ENCODE measurements around the gene UPK3A.

Gene UPK3A

DNA sequence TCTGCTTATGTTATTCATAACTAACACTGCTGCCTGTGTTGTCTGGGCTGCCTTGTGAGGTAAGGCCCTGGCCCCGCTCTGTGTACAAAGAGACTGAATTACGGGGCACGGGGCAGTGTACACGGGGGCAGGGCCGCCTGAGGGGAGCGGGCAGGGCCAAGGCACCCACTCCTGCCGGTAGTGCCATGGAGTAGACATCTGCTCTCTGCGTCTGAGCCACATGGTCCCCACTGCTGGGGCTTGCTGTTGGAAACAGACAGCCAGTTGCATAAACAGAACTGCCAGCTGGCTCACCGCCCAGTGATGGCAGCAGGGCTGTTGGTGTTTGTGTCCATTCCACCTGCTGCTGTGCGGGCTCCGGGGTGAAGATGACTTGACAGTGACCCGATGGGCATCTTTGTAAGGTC, 44.8 kb downstream of the UPK3A start:
- Histone ChIP-seq H3K27ac (ENCODE audit: insufficient read depth, low read depth, low read length, poor library complexity, severe bottlenecking) (no peak overlapping the region), H3K9me3 (ENCODE audit: control insufficient read depth, low read length) (no peaks in the 10 kb centered on the region), H3K4me1 (ENCODE audit: control insufficient read depth, insufficient read depth, low read length) (no peaks in the 10 kb centered on the region), H3K27me3 (ENCODE audit: control insufficient read depth, insufficient read depth, low read length, poor library complexity, severe bottlenecking) (no peaks in the 10 kb centered on the region), H3K4me3 (ENCODE audit: insufficient read depth, low read depth, low read length) (no peak overlapping the region), H3K36me3 (ENCODE audit: control insufficient read depth, insufficient read depth, low read length) (peaks cover 16% of the 10 kb centered on the region)
- 94 to 96% methylated on average over 12 of the region's 12 CpGs for WGBS, 2 experiments

DNA sequence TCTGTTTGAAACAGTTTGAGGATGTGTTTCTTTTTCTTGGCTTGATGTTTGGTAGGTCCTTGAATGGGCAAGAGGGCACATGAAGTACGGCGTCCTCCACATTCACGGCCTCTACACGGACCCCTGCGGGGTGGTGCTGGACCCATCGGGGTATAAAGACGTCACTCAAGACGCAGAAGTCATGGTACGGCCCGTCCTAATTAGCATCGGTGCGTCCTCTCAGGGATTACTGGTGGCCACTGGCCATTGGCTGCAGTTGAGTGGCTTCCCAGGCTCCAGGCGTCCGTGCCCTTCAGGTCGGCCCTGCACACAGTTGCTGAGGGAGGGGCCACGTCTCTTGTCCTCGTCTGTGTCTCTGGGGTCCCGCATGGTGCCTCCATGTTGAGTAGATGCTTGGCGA, 45.8 kb downstream of the UPK3A start:
- H3K4me3 ChIP-seq (ENCODE audit: insufficient read depth, low read depth, low read length): no peak overlapping the region
- H3K9me3 ChIP-seq (ENCODE audit: control insufficient read depth, low read length): no peaks in the 10 kb centered on the region
- no peaks in the 10 kb centered on the region for H3K4me1 ChIP-seq (ENCODE audit: control insufficient read depth, insufficient read depth, low read length)
- peaks cover 12% of the 10 kb centered on the region for H3K36me3 ChIP-seq (ENCODE audit: control insufficient read depth, insufficient read depth, low read length)
- no peaks in the 10 kb centered on the region for H3K27me3 ChIP-seq (ENCODE audit: control insufficient read depth, insufficient read depth, low read length, poor library complexity, severe bottlenecking)
- WGBS, 2 experiments: 95% methylated on average over 19 of the region's 19 CpGs
- no peak overlapping the region for H3K27ac ChIP-seq (ENCODE audit: insufficient read depth, low read depth, low read length, poor library complexity, severe bottlenecking)

DNA sequence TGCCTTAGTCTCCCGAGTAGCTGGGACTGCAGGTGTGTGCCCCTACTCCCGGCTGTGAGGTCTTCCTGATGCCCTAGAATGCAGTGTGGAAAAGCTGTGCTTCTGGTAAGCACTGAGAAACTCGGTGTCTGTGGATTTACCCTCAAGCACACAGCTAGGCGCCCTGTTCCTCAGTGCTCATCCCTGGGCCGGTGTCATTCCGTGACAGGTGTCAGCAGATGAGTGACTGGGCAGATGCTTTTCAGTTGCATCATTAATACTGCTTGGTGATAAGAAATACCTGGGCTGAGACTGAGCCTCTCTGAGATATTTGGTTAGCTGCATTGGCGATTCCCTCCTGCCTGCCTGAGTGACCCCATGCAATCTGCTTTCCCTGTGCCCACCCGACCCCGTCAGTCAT, 46.7 kb downstream of the UPK3A start:
- H3K27me3 ChIP-seq (ENCODE audit: control insufficient read depth, insufficient read depth, low read length, poor library complexity, severe bottlenecking): no peaks in the 10 kb centered on the region
- H3K36me3 ChIP-seq (ENCODE audit: control insufficient read depth, insufficient read depth, low read length): peaks cover 12% of the 10 kb centered on the region
- H3K4me1 ChIP-seq (ENCODE audit: control insufficient read depth, insufficient read depth, low read length): no peaks in the 10 kb centered on the region
- H3K27ac ChIP-seq (ENCODE audit: insufficient read depth, low read depth, low read length, poor library complexity, severe bottlenecking): no peak overlapping the region
- H3K4me3 ChIP-seq (ENCODE audit: insufficient read depth, low read depth, low read length): no peak overlapping the region
- no peaks in the 10 kb centered on the region for H3K9me3 ChIP-seq (ENCODE audit: control insufficient read depth, low read length)
- WGBS, 2 experiments: 94 to 97% methylated on average over 9 of the region's 9 CpGs

DNA sequence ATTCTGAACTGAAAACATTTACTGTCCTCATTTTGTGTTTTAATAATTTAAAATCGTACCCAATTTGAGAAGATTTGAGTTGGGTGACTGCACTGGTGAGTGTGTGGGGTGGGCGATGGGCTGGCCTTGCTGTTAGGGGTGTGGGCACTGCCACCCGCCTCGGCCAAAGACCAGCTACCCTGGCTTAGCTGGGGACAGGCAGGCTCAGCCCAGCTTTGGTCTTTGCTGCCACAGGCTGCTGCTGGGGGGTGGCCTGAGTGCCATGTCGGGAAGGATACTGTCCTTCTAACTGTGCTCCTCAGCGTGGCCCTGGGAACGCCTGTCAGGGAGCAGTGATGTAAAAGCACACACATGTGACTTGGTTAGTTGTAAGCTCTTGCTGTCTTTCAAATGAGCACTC, 47.3 kb downstream of the UPK3A start:
- Histone ChIP-seq H3K9me3 (ENCODE audit: control insufficient read depth, low read length) (no peaks in the 10 kb centered on the region), H3K4me3 (ENCODE audit: insufficient read depth, low read depth, low read length) (no peak overlapping the region), H3K4me1 (ENCODE audit: control insufficient read depth, insufficient read depth, low read length) (no peaks in the 10 kb centered on the region), H3K27me3 (ENCODE audit: control insufficient read depth, insufficient read depth, low read length, poor library complexity, severe bottlenecking) (no peaks in the 10 kb centered on the region), H3K27ac (ENCODE audit: insufficient read depth, low read depth, low read length, poor library complexity, severe bottlenecking) (no peak overlapping the region), H3K36me3 (ENCODE audit: control insufficient read depth, insufficient read depth, low read length) (peaks cover 12% of the 10 kb centered on the region)
- 94 to 96% methylated on average over 7 of the region's 7 CpGs for WGBS, 2 experiments

DNA sequence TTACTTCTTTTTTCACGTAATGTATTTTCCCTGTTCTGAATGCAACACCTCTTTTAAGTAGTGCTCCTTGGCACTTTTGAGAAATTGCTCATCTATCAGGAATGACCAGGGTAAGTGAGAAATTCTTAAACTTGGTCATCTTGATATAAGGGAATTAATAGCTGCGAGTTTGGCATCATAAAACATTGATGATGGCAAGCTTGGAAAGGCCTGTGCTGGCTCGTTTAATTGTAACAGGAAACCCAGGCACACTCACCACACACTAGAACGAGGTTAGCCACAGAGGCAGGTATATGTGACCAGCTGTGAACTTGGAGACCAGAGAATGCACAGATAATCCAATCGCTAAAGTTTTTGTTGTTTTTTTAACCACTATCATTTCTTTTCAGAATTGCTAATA, 49.3 kb downstream of the UPK3A start:
- H3K4me3 ChIP-seq (ENCODE audit: insufficient read depth, low read depth, low read length): no peak overlapping the region
- whole genome bisulfite sequencing, 2 experiments: 93% methylated on average over 4 to 5 of the region's 5 CpGs
- no peak overlapping the region for H3K27ac ChIP-seq (ENCODE audit: insufficient read depth, low read depth, low read length, poor library complexity, severe bottlenecking)
- no peaks in the 10 kb centered on the region for H3K9me3 ChIP-seq (ENCODE audit: control insufficient read depth, low read length)
- no peaks in the 10 kb centered on the region for H3K27me3 ChIP-seq (ENCODE audit: control insufficient read depth, insufficient read depth, low read length, poor library complexity, severe bottlenecking)
- peaks cover 6% of the 10 kb centered on the region for H3K36me3 ChIP-seq (ENCODE audit: control insufficient read depth, insufficient read depth, low read length)
- no peaks in the 10 kb centered on the region for H3K4me1 ChIP-seq (ENCODE audit: control insufficient read depth, insufficient read depth, low read length)

DNA sequence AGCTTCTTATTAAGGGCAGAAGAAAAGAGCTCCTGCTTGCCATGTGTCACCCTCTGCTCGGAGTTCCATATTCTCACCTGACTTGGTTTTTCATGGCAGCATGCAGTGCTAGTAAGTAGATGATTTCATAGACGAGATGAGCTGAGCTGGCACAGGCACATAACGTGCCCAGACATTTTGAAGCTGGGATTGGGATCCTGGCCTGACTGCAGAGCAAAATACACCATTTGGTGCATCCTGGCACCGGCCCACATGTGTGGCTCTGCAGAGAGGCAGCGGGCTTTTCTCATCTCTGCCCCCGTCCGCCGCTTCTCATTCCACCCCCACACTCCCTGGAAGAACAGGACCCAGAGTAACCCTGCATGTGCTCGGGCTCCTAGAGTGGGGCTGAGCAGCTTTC, 49.8 kb downstream of the UPK3A start:
- H3K27me3 ChIP-seq (ENCODE audit: control insufficient read depth, insufficient read depth, low read length, poor library complexity, severe bottlenecking): no peaks in the 10 kb centered on the region
- H3K9me3 ChIP-seq (ENCODE audit: control insufficient read depth, low read length): no peaks in the 10 kb centered on the region
- H3K4me3 ChIP-seq (ENCODE audit: insufficient read depth, low read depth, low read length): no peak overlapping the region
- WGBS, 2 experiments: 94 to 95% methylated on average over 9 of the region's 9 CpGs
- no peaks in the 10 kb centered on the region for H3K4me1 ChIP-seq (ENCODE audit: control insufficient read depth, insufficient read depth, low read length)
- peaks cover 6% of the 10 kb centered on the region for H3K36me3 ChIP-seq (ENCODE audit: control insufficient read depth, insufficient read depth, low read length)
- H3K27ac ChIP-seq (ENCODE audit: insufficient read depth, low read depth, low read length, poor library complexity, severe bottlenecking): no peak overlapping the region

DNA sequence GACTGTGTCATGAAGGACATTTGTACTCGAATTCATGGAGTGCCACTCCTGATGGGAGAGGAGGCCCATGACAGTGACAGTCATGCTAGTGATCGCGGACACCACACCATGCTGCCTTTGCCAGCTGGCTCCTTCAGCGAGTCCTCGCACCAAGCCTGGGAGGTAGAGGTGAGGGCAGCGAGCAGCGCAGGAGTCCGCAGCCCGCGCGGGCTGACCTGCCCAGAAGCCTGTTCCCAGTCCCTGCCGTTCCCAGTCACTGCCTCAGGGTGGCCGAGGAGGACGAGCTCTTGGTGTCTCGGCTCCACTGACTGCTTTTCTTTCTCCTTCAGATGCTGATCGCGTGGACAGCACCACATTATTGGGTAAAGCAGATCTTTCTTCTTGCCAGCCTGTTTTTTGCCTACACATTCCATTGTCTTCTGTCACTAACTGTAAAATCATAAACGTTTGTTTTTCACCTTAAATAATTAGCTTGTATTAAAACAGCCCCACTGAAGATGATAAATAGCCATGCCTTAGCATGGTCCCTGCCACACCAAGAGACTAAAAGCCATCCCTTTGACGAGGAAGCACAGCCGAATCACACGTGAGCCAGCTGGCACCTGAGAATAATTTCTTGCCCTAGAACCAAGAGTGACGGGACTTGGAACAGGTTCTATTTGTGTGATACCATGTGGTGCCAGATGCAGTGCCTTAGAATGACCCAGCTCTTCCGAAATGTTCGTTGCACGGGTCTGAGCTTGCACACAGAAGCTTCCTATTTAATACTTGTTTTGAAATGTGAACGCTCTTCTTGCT, 50.5 kb downstream of the UPK3A start:
- Histone ChIP-seq H3K4me1 (ENCODE audit: control insufficient read depth, insufficient read depth, low read length) (no peaks in the 10 kb centered on the region), H3K27ac (ENCODE audit: insufficient read depth, low read depth, low read length, poor library complexity, severe bottlenecking) (no peak overlapping the region), H3K9me3 (ENCODE audit: control insufficient read depth, low read length) (no peaks in the 10 kb centered on the region), H3K4me3 (ENCODE audit: insufficient read depth, low read depth, low read length) (no peak overlapping the region), H3K36me3 (ENCODE audit: control insufficient read depth, insufficient read depth, low read length) (peaks cover 6% of the 10 kb centered on the region), H3K27me3 (ENCODE audit: control insufficient read depth, insufficient read depth, low read length, poor library complexity, severe bottlenecking) (no peaks in the 10 kb centered on the region)
- 69 to 70% methylated on average over 26 of the region's 26 CpGs for WGBS, 2 experiments

DNA sequence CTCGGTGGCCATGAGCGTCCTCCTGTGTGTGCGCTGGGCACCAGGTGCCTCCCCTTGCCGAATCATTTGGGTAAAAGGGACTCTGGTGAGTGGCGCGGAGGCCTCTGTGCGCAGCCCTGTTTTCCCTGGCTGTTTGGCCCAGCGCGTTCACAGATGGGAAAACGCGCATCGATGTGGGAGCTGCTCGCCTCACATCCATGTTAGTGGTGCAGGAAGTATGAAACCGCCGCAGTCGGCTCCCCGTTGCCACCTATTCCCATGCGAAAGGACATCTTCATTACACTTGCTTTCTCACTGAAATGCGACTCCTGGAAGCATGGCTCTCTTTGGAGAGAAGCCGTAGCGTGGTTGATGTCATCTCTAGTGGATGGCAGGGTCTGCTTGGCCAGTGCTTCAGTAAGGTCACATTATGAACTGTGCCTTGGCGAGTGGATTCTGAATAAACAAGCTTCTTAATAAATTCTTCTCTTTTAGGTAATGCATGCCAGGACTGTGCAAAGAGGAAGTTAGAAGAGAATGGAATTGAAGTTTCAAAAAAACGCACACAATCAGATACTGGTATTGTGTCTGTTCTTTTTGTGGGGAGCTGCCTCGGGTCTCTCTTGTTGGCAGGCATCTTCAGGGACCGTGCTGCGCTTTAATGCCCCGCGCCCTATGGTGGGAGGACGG, 51.2 kb downstream of the UPK3A start:
- no peaks in the 10 kb centered on the region for H3K27me3 ChIP-seq (ENCODE audit: control insufficient read depth, insufficient read depth, low read length, poor library complexity, severe bottlenecking)
- H3K4me3 ChIP-seq (ENCODE audit: insufficient read depth, low read depth, low read length): no peak overlapping the region
- H3K36me3 ChIP-seq (ENCODE audit: control insufficient read depth, insufficient read depth, low read length): peaks cover 6% of the 10 kb centered on the region
- whole genome bisulfite sequencing, 2 experiments: 92 to 93% methylated on average over 29 of the region's 29 CpGs
- H3K4me1 ChIP-seq (ENCODE audit: control insufficient read depth, insufficient read depth, low read length): no peaks in the 10 kb centered on the region
- no peaks in the 10 kb centered on the region for H3K9me3 ChIP-seq (ENCODE audit: control insufficient read depth, low read length)
- no peak overlapping the region for H3K27ac ChIP-seq (ENCODE audit: insufficient read depth, low read depth, low read length, poor library complexity, severe bottlenecking)

DNA sequence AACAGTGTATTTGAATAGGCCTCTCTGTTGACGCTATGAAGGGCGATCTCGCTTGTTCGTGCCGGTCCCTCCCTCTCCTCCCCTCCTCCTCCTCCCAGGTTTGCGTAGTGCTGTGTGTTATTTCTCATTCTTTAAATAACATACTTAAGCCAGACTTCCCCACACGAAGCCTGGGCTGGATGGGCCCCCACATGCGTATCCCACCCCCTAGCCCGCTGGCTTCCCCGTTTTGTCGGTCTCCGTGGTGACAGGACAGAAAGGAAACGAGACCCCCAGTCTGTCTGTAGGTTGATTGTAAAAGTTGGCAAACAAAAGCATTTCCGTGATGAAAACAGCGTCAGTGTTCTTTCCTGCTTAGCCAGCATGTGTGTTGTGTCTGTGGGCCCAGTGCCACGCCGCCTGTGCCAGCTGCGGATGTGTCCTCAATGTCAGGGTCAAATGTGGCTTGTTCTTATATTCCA, 52.3 kb downstream of the UPK3A start:
- H3K4me3 ChIP-seq (ENCODE audit: insufficient read depth, low read depth, low read length): no peak overlapping the region
- H3K27me3 ChIP-seq (ENCODE audit: control insufficient read depth, insufficient read depth, low read length, poor library complexity, severe bottlenecking): no peaks in the 10 kb centered on the region
- H3K4me1 ChIP-seq (ENCODE audit: control insufficient read depth, insufficient read depth, low read length): no peaks in the 10 kb centered on the region
- H3K36me3 ChIP-seq (ENCODE audit: control insufficient read depth, insufficient read depth, low read length): peaks cover 6% of the 10 kb centered on the region
- H3K27ac ChIP-seq (ENCODE audit: insufficient read depth, low read depth, low read length, poor library complexity, severe bottlenecking): no peak overlapping the region
- 93% methylated on average over 18 of the region's 18 CpGs for WGBS, 2 experiments
- no peaks in the 10 kb centered on the region for H3K9me3 ChIP-seq (ENCODE audit: control insufficient read depth, low read length)

DNA sequence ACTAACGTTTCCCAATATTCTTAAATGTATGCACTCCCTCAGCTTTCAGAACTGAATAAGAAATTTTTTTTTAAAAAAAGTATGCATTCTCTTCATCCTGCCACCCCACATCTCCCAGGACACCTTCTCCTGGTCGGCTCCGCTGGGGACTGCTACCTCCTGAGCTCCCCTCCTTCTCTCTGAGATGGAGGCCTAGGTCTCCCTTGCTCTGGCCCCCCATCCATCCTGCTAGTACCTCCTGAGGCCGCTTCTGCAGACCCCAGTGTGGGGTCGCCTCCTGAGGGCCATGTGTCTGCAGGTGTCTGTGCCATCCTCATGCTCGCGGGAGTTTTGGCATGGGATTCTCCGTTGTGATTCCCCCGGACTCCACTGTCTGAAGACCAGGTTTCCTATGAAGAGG, 52.8 kb downstream of the UPK3A start:
- no peaks in the 10 kb centered on the region for H3K4me1 ChIP-seq (ENCODE audit: control insufficient read depth, insufficient read depth, low read length)
- H3K9me3 ChIP-seq (ENCODE audit: control insufficient read depth, low read length): no peaks in the 10 kb centered on the region
- no peak overlapping the region for H3K4me3 ChIP-seq (ENCODE audit: insufficient read depth, low read depth, low read length)
- no peaks in the 10 kb centered on the region for H3K27me3 ChIP-seq (ENCODE audit: control insufficient read depth, insufficient read depth, low read length, poor library complexity, severe bottlenecking)
- 93 to 94% methylated on average over 9 of the region's 9 CpGs for WGBS, 2 experiments
- H3K27ac ChIP-seq (ENCODE audit: insufficient read depth, low read depth, low read length, poor library complexity, severe bottlenecking): no peak overlapping the region
- peaks cover 1% of the 10 kb centered on the region for H3K36me3 ChIP-seq (ENCODE audit: control insufficient read depth, insufficient read depth, low read length)
